NCI-H526 (cell line): ENCODE measurements around the gene DYDC1.
"Not testable (repeated sequence)": the region's sequence is repeated elsewhere in the genome, so short reads cannot be mapped to it uniquely, and the experiment has no call there.

Source experiments
- DNase-seq, 2 experiments: peaks; one replicate each; lab custom pipeline; 2025; lab: John Stamatoyannopoulos, UW

The DYDC1 gene

DNA sequence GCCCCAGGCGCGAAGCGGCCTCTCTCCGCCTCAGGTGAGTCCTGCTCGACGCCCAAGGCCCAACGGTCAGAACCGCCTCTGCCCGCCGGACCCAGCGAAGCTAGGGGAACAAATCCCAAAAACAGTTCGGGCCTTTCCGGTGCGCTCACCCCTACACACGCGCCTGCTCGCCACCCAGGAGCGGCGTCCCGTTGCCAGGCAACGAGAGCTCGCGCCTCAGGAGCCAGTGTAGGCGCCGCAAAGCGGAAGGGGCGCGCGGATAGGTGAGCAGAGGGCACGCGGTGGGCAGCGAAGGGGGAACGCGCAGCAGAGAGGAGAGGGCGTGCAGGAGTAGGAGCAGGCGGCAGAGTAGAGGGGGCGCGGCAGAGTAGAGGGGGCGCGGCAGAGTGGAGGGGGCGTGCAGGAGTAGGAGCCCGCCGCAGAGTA, at the start of gene DYDC1, which contains the start of gene DYDC2:
Gene DYDC1 (minus strand): TSS at position 193 of the 426 bp plus-strand sequence. CDS start 4,154 bp downstream, outside the sequence.
Gene DYDC2 (plus strand): TSS at position 219 of the 426 bp plus-strand sequence. CDS start 5,663 bp downstream, outside the sequence.
- peak; percentile 60 to 82 for DNase-seq

- no peak for DNase-seq
Observed at GRCh38 chr10:80406204-80406603, 49.6 kb upstream of the DYDC1 start.

GRCh38 chr10:80405626-80406025, 49.1 kb upstream of the DYDC1 start:
- DNase-seq, result no peak

- DNase-seq, result no peak
Observed at GRCh38 chr10:80405035-80405434, 48.5 kb upstream of the DYDC1 start.

- DNase-seq, result no peak
Observed at GRCh38 chr10:80400136-80400804, 43.7 kb upstream of the DYDC1 start.

- DNase-seq, result no peak
Observed at GRCh38 chr10:80397014-80397413, 40.5 kb upstream of the DYDC1 start.

- no peak for DNase-seq
Observed at GRCh38 chr10:80394358-80394916, 37.9 kb upstream of the DYDC1 start.

DNA sequence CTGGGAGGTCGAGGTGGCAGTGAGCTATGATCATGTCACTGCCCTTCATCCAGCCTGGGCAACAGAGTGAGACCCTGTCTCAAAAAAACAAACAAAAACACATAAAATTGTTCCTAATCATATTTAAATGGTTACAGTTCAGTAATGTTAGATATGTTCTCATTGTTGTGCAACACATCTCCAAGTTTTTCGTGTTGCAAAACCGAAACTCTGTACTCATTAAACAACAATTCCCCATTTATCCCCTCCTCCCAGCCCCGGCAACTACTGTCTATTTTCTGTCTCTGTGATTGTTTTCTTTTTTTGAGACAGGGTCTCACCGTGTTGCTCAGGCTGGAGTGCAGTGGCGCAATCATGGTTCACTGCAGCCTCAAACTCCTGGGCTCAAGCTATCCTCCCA, 35.7 kb upstream of the DYDC1 start:
- no peak for DNase-seq

DNA sequence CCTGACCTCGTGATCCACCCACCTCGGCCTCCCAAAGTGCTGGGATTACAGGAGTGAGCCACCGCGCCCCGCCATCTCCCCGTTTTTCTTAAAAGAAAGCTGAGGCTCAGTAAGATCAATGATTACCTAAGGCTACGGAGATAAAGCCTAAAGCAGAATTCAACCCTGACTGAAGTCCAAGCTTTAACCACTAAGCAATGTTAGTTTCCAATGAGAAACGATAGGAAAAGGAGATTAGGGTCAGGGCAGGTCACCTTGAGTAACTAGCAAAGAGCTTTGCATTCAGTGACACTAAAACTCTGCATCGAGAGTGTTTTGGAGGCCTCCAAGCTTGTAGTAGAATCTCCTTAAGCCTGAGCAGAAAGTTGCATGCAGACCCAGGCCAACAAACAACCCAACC, 34.2 kb upstream of the DYDC1 start:
- DNase-seq, result no peak

DNA sequence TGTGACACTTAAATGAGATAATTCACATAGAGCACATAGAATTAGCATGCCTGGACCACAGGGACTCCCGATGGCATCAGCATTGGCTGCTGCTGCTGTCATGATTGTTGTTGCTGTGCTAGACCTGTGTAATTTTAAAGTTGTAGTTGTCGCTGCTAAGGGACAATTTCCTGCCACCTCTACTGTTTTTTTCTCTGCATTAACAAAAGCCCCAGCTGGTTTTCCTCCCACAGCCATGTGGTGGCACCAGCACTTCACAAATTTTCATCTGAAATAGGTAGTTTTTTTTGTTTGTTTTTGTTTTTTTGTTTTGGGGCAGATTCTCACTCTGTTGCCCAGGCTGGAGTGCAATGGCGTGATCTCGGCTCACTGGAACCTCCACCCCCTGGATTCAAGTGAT, 26.4 kb upstream of the DYDC1 start:
- peak in 1 of 2 experiments; percentile 17 for DNase-seq

- no peak for DNase-seq
Observed at GRCh38 chr10:80380185-80380584, 23.6 kb upstream of the DYDC1 start.

DNA sequence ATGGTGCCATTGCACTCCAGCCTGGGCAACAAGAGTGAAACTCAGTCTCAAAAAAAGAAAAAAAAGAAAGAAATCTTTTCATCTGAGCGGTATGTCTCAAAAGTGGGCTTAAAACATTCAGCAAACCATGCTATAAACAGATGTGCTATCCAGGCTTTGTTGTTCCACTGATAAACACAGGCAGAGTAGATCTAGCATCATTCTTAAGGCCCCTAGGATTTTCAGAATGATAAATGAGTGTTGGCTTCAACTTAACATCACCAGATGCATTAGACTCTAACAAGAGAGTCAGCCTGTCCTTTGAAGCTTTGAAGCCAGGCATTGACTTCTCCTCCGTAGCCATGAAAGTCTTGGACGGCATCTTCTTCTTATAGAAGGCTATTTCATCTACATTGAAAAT, 23.1 kb upstream of the DYDC1 start:
- DNase-seq, result no peak

- no peak for DNase-seq
Observed at GRCh38 chr10:80373502-80373901, 16.9 kb upstream of the DYDC1 start.

- no peak for DNase-seq
Observed at GRCh38 chr10:80372675-80373074, 16.1 kb upstream of the DYDC1 start.

DNA sequence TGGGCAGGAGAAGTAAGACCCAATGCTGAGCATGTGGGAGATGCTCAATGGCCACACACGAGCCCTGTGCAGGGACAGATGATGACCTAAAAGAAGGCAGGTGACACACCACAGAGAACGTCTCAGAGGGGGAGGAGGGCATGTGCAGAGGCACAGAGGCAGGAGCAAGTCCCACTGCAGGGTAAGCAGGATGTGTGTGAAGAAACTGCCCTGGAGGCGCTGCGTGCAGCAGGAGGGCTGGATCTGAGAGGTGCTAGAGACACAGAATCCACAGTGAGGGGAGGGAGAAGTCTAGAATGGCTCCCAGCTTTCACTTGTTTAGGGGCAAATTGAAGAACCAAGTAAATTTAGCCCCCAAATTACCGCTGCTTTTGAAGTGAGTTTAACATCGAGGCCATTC, 14.9 kb upstream of the DYDC1 start:
- no peak for DNase-seq

- no peak for DNase-seq
Observed at GRCh38 chr10:80365510-80365909, 9.0 kb upstream of the DYDC1 start.

DNA sequence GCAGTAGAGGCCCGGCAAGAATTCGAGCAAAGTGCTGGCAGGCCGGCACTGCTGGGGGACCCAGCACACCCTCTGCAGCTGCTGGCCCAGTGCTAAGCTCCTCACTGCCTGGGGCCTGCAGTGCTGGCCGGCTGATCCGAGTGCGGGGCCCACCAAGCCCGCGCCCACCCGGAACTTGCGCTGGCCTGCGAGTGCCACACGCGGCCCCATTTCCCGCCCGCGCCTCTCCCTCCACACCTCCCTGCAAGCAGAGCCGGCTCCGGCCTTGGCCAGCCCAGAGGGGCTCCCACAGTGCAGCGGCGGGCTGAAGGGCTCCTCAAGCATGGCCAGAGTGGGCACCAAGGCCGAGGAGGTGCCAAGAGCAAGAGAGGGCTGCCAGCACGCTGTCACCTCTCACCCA, 3.1 kb upstream of the DYDC1 start:
- no peak for DNase-seq

- DNase-seq, result not testable (repeated sequence)
Observed at GRCh38 chr10:80358925-80359324, 2.4 kb upstream of the DYDC1 start.

DNA sequence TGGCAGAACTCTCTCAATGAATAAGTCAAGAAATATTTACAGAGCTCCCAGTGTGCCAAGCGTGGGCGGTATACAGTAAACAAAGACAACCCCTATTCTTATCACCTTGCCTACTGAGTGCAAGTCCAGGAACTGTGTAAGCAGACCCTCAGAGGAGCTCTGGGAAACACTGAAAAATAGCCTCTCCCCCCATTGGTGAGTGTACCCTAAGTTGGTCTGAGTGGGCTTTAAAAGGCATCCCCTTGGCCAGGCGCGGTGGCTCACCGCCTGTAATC, 1.2 kb upstream of the DYDC1 start:
- no peak for DNase-seq

DNA sequence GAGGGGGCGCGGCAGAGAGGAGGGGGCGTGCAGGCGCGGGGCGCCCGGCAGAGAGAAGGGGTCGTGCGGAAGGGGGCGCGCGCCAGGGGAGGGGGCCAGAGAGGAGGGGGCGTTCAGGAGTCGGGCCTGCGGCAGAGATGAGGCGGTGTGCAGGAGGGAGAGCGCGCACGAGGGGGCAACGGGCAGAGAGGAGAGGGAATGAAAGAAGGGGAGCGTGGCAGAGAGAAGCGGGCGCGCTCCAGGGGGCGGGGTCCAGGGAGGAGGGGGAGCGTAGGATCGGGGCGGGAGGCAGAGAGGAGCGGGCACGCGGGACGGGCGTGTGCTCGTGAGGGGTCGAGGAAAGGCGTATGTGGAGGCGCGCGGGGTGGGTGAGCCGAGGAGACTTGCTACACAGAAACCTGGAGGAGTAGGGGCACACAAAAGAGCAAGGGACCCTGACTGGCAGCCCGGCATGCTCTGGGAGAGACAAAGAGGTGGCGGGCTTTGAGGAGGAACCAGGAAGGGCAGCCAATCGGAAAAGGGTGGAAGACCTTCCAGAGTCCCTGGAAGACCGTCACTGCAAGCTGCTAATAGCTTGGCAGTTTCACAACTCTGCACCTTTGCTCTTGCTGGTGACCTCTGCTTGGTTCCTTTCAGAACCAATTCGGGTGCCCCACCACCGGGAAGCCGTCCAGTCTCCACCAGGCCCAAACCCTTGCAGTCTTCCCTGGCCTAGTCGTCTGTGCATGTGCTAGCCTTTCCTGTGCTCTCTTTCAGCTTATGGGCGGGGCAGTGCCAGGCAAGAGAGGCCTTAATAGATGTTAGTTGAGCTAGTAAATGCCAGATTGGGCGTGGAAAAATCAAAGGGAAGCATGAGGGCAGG, 665 bp upstream of the DYDC1 start:
- DNase-seq, result peak in 1 of 2 experiments; percentile 62

- DNase-seq, result no peak
Observed at GRCh38 chr10:80351220-80351619, 5.3 kb downstream of the DYDC1 start.

GRCh38 chr10:80350251-80350650, 6.3 kb downstream of the DYDC1 start:
- no peak for DNase-seq

- no peak for DNase-seq
Observed at GRCh38 chr10:80344912-80345311, 11.6 kb downstream of the DYDC1 start.
